MCF 10A (cell line): ENCODE measurements around the gene CMPK2. TPM values are rescaled to one million over a fixed set of nuclear protein-coding genes. Genes with fewer than 3 reads are reported as not detected.

Experiments used
- BruUV-seq: library from RNA; stranded (reverse); fragments of 400-500 nt; replicated peaks from 2 replicates; lab custom pipeline; 2021; lab: Mats Ljungman, UMichigan
- CTCF ChIA-PET: fragments of 300-600 bp; sonication (Branson Sonifier 250); formaldehyde crosslinking; extraction: SDS; loops from one replicate; lab custom pipeline; 2021; ENCODE audit warnings: antibody characterized with exemption, inconsistent platforms; lab: Yijun Ruan, JAX
- POLR2A ChIA-PET: fragments of 300-600, 350-650 bp; sonication (Branson Sonifier 250); formaldehyde crosslinking; extraction: SDS; loops from one replicate; lab custom pipeline; 2020; ENCODE audit warnings: antibody characterized with exemption, inconsistent platforms; lab: Yijun Ruan, JAX
- DNase-seq: peaks from one replicate; pipeline ENCODE4 v3.0.0-alpha.2; 2018; ENCODE audit not compliant: unreplicated experiment
- H3K27ac Mint-ChIP-seq: one replicate; pipeline ENCODE4 v1.8.0; 2022; ENCODE audit warnings: mild to moderate bottlenecking, low read depth, mixed read lengths; ENCODE audit not compliant: unreplicated experiment
- H3K27me3 Mint-ChIP-seq: one replicate; pipeline ENCODE4 v1.8.0; 2022; ENCODE audit warnings: mixed read lengths; ENCODE audit not compliant: insufficient read depth, unreplicated experiment
- H3K36me3 Mint-ChIP-seq: one replicate; pipeline ENCODE4 v1.8.0; 2022; ENCODE audit warnings: mild to moderate bottlenecking, moderate library complexity, mixed read lengths; ENCODE audit not compliant: insufficient read depth, unreplicated experiment
- H3K4me1 Mint-ChIP-seq: one replicate; pipeline ENCODE4 v1.8.0; 2022; ENCODE audit warnings: mixed read lengths; ENCODE audit not compliant: insufficient read depth, unreplicated experiment
- H3K4me3 Mint-ChIP-seq: one replicate; pipeline ENCODE4 v1.8.0; 2022; ENCODE audit warnings: mild to moderate bottlenecking, moderate library complexity, mixed read lengths; ENCODE audit not compliant: unreplicated experiment
- H3K9me3 Mint-ChIP-seq: one replicate; pipeline ENCODE4 v1.8.0; 2022; ENCODE audit warnings: mixed read lengths; ENCODE audit not compliant: unreplicated experiment
- intact Hi-C: fragments of 100-400 bp; cut with micrococcal nuclease; formaldehyde crosslinking; loops from 2 replicates; pipeline ENCODE4 v1.14.1; 2022
- total RNA-seq: library from RNA; stranded (reverse); gene quantifications from 2 replicates; pipeline ENCODE4 v1.2.3, GENCODE V29; 2022
- TF ChIP-seq, protein P1 (sequence below): fragments of 200-600 bp; IDR thresholded peaks from one replicate; pipeline ENCODE4 v1.8.0; 2022; ENCODE audit warnings: antibody characterized with exemption, mild to moderate bottlenecking; ENCODE audit not compliant: unreplicated experiment

The CMPK2 gene
- total RNA-seq, 1 experiment from 2014 or later, result 0.40 TPM

DNA sequence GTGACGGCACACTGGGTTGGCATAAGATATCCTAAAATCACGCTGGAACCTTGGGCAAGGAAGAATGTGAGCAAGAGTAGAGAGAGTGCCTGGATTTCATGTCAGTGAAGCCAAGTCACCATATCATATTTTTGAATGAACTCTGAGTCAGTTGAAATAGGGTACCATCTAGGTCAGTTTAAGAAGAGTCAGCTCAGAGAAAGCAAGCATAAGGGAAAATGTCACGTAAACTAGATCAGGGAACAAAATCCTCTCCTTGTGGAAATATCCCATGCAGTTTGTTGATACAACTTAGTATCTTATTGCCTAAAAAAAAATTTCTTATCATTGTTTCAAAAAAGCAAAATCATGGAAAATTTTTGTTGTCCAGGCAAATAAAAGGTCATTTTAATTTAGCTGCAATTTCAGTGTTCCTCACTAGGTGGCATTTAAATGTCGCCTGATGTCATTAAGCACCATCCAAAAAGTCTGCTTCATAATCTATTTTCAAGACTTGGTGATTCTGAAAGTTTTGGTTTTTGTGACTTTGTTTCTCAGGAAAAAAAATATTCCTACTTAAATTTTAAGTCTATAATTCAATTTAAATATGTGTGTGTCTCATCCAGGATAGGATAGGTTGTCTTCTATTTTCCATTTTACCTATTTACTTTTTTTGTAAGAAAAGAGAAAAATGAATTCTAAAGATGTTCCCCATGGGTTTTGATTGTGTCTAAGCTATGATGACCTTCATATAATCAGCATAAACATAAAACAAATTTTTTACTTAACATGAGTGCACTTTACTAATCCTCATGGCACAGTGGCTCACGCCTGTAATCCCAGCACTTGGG is 31.4 kb upstream of the CMPK2 start:
- peak; percentile 46 for DNase-seq
- Mint-ChIP-seq H3K4me3 (no peak overlapping the region), H3K27me3 (peaks cover 68% of the 10 kb centered on the region), H3K9me3 (peaks cover 4% of the 10 kb centered on the region), H3K36me3 (no peaks in the 10 kb centered on the region), H3K27ac (no peak overlapping the region), H3K4me1 (no peaks in the 10 kb centered on the region)
- intact Hi-C loops, result loop anchor here (1.0 to 2.0 kb wide), 2 partner anchors 147 to 188 kb away; no protein-coding TSS in a partner anchor
- BruUV-seq, result no TSS peak
- POLR2A ChIA-PET, result interaction anchor here (0.8 to 1.9 kb wide), 2 partner anchors 10 to 128 kb away, joined by 3 to 6 read pairs; no protein-coding TSS in a partner anchor
- CTCF ChIA-PET, result interaction anchor here (0.6 to 7.1 kb wide), 25 partner anchors 9 to 845 kb away, joined by 3 to 96 read pairs (median 4); no protein-coding TSS in a partner anchor
- TF ChIP-seq, protein P1, sequence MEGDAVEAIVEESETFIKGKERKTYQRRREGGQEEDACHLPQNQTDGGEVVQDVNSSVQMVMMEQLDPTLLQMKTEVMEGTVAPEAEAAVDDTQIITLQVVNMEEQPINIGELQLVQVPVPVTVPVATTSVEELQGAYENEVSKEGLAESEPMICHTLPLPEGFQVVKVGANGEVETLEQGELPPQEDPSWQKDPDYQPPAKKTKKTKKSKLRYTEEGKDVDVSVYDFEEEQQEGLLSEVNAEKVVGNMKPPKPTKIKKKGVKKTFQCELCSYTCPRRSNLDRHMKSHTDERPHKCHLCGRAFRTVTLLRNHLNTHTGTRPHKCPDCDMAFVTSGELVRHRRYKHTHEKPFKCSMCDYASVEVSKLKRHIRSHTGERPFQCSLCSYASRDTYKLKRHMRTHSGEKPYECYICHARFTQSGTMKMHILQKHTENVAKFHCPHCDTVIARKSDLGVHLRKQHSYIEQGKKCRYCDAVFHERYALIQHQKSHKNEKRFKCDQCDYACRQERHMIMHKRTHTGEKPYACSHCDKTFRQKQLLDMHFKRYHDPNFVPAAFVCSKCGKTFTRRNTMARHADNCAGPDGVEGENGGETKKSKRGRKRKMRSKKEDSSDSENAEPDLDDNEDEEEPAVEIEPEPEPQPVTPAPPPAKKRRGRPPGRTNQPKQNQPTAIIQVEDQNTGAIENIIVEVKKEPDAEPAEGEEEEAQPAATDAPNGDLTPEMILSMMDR, result peak; percentile 33

DNA sequence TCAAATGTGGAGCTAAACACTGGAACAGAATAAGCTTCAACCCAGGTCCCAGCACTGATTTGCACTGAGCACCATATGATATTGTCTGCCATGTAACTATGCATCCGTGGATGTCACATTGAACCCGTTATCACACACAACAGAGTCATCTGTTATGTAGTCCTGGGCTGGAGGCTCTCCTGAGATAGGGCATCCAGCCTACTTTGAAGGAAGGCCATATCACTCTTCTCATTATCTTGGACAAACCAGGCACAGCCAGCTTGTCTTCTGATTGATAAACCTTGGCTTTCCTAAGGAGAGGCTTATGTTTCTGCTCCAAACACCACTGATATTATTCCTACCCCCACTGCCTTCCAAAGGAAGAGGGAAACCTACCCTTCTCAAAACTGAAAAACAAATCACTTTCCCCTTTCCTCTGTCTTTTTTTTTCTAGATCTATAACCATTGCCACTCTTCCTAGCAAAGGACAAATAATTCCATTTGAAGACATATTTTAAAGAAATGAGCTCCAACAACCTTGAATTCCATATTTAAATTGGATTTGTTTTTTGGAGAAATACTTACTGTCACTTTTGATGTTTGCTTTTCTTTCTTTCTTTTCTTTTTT is 28.3 kb upstream of the CMPK2 start:
- no peak overlapping the region for H3K27ac Mint-ChIP-seq
- no peak for DNase-seq
- no peaks in the 10 kb centered on the region for H3K36me3 Mint-ChIP-seq
- H3K4me1 Mint-ChIP-seq, result no peaks in the 10 kb centered on the region
- no TSS peak for BruUV-seq
- intact Hi-C loops, result no loop called here
- ChIA-PET CTCF (interaction anchor here (0.5 to 7.1 kb wide), 8 partner anchors 22 to 962 kb away, joined by 3 to 96 read pairs (median 4); no protein-coding TSS in a partner anchor), POLR2A (no interaction called here)
- no peaks in the 10 kb centered on the region for H3K9me3 Mint-ChIP-seq
- H3K4me3 Mint-ChIP-seq, result no peak overlapping the region
- peaks cover 63% of the 10 kb centered on the region for H3K27me3 Mint-ChIP-seq
- TF ChIP-seq, protein P1, result no peak

DNA sequence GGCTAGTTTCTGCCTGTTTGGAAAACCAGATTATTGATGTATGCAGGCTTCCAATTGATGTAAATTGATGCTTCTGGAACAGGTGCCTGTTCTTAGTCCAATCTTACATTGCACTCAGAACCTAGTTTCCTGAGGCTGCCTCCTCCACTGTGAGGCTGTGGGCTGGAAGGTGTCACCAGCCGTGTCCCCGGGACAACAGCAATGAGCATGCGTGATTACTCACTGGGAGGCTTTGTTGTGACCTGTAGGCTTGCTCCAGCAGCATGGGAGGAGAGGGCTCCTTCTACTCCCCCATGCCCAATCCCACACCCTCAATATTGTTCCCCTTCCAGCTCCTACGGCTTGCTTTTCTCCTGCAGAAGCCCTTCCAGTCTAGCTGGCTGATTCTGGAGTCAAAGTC is 23.0 kb upstream of the CMPK2 start:
- H3K27ac Mint-ChIP-seq, result no peak overlapping the region
- peaks cover 42% of the 10 kb centered on the region for H3K27me3 Mint-ChIP-seq
- intact Hi-C loops, result no loop called here
- ChIA-PET CTCF (interaction anchor here (0.6 kb wide), 1 partner anchor 124 kb away, joined by 3 read pairs; no protein-coding TSS in a partner anchor), POLR2A (no interaction called here)
- H3K36me3 Mint-ChIP-seq, result no peaks in the 10 kb centered on the region
- BruUV-seq, result no TSS peak
- TF ChIP-seq, protein P1, result no peak
- peaks cover 8% of the 10 kb centered on the region for H3K9me3 Mint-ChIP-seq
- no peak for DNase-seq
- no peak overlapping the region for H3K4me3 Mint-ChIP-seq
- no peaks in the 10 kb centered on the region for H3K4me1 Mint-ChIP-seq

DNA sequence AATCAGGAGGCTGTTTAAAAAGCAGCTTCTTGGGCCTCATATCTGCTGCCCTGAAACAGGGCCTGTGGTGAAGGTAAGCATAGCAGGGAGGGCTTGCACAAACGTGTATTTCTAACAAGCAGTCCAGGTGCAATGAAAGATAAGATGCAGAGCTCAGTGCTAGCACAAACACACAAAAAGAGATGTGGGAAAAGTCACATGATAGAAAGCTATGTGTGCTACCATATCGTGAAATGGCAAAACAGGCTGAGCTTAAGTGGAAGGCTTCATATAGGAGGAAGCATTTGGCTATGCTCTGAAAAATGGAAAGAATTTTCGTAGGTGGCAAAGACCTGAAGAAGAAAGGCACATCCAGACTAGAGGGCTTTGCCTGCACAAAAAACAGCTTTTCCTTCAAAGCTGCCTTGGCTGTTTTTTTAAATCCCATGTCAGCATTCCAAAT is 22.1 kb upstream of the CMPK2 start:
- H3K27ac Mint-ChIP-seq, result no peak overlapping the region
- no peak for DNase-seq
- no peaks in the 10 kb centered on the region for H3K36me3 Mint-ChIP-seq
- TF ChIP-seq, protein P1, result no peak
- BruUV-seq, result no TSS peak
- intact Hi-C loops, result no loop called here
- no peaks in the 10 kb centered on the region for H3K4me1 Mint-ChIP-seq
- no peak overlapping the region for H3K4me3 Mint-ChIP-seq
- CTCF ChIA-PET, result interaction anchor here (0.7 to 2.2 kb wide), 4 partner anchors 8 to 210 kb away, joined by 3 to 9 read pairs (median 5); no protein-coding TSS in a partner anchor
- H3K27me3 Mint-ChIP-seq, result peaks cover 37% of the 10 kb centered on the region
- H3K9me3 Mint-ChIP-seq, result peaks cover 8% of the 10 kb centered on the region
- POLR2A ChIA-PET, result interaction anchor here (1.0 kb wide), 1 partner anchor 10 kb away, joined by 4 read pairs; the partner anchor contains the start of gene RSAD2
